Body of pancreas (tissue), 4 donors: Measurements from ENCODE around the gene CWH43. TPM values are rescaled to one million over a fixed set of nuclear protein-coding genes. Genes with fewer than 3 reads are reported as not detected.
"Not testable (repeated sequence)": the region's sequence is repeated elsewhere in the genome, so short reads cannot be mapped to it uniquely, and the experiment has no call there.

Source experiments
- ATAC-seq: fragments of 150-250 bp; one replicate; pipeline ENCODE4 v1.9.1; 2016
- DNase-seq, 4 donors: peaks; one replicate each; pipeline ENCODE4 v3.0.0-alpha.2; 2019
- H3K27ac ChIP-seq, 4 donors: fragments of 200-600 bp; sonication (generic); 1 replicate in 3 of 4; 2 replicates in 1 of 4; pipeline versions ENCODE4 v1.5.1 to v1.6.1; 2016 to 2019; ENCODE audit warnings: mild to moderate bottlenecking in 1 of 4, mixed read lengths in 1 of 4, moderate library complexity in 1 of 4
- H3K27me3 ChIP-seq, 2 donors: fragments of 200-600 bp; sonication (generic); one replicate each; pipeline ENCODE4 v1.6.0; 2016; ENCODE audit warnings: mild to moderate bottlenecking in 1 of 2
- H3K36me3 ChIP-seq, 2 donors: fragments of 200-600 bp; sonication (generic); replicated peaks in 1 of 2; 2 replicates each; pipeline ENCODE4 v1.5.1; 2016; ENCODE audit warnings: low read depth in 2 of 2; ENCODE audit not compliant: insufficient read depth in 1 of 2
- H3K4me1 ChIP-seq: fragments of 200-600 bp; sonication (generic); one replicate; pipeline ENCODE4 v1.6.0; 2016
- H3K4me3 ChIP-seq, 2 donors: fragments of 200-600 bp; sonication (generic); 1 replicate in 1 of 2; 2 replicates in 1 of 2; pipeline ENCODE4 v1.5.1; 2016 to 2019
- H3K9me3 ChIP-seq, 3 donors: fragments of 200-600 bp; sonication (generic); 1 replicate in 2 of 3; 2 replicates in 1 of 3; pipeline ENCODE4 v1.5.1; 2016
- CTCF ChIP-seq, 7 experiments: fragments of 450-650 bp in 4 of 7; fragments of 200-600 bp in 3 of 7; sonication (generic) in 3 of 7; IDR thresholded peaks; one replicate each; pipeline ENCODE4 v1.5.1; 2016 to 2019; ENCODE audit warnings: antibody characterized with exemption in 7 of 7
- POLR2A ChIP-seq, 3 donors: fragments of 450-650 bp; IDR thresholded peaks; one replicate each; pipeline ENCODE4 v1.6.1; 2016; ENCODE audit warnings: antibody characterized with exemption in 3 of 3, mild to moderate bottlenecking in 2 of 3
- WGBS, 2 donors: methylation state at CpG; one replicate each; pipeline ENCODE4 v1.1.5; 2017; 5-methylcytosine and 5-hydroxymethylcytosine counted together
- intact Hi-C: fragments of 100-400 bp; cut with DNase I; formaldehyde crosslinking; loops from one replicate; pipeline ENCODE4 v1.15.1; 2023
- total RNA-seq, 2 donors: library from RNA; depleted of rRNA; stranded (reverse); fragments of >200 nt; gene quantifications; one replicate each; pipeline ENCODE4 v1.1.0, GENCODE V29; 2016

CWH43 gene
- total RNA-seq, 2 donors from 2014 or later: not detected

- DNase-seq: no peak
- Histone ChIP-seq H3K27ac (no peak overlapping the region), H3K4me1 (no peaks in the 10 kb centered on the region), H3K27me3 (peaks cover 0 to 5% of the 10 kb centered on the region in 2 donors), H3K36me3 (no peaks in the 10 kb centered on the region), H3K4me3 (no peak overlapping the region), H3K9me3 (no peaks in the 10 kb centered on the region)
- no peak for ATAC-seq
- 73 to 85% methylated on average over 3 of the region's 3 CpGs for WGBS, 2 donors
- intact Hi-C loops: no loop called here
- TF ChIP-seq CTCF (IDR thresholded peaks at IDR 0.05) (no peak), POLR2A (IDR thresholded peaks at IDR 0.05) (no peak)
These were observed 15.6 kb upstream of the CWH43 start for GRCh38 chr4:48970471-48970921.

- H3K4me3 ChIP-seq: no peak overlapping the region
- intact Hi-C loops: no loop called here
- H3K4me1 ChIP-seq: no peaks in the 10 kb centered on the region
- ATAC-seq: no peak
- no peak for DNase-seq
- peaks cover 0 to 5% of the 10 kb centered on the region in 2 donors for H3K27me3 ChIP-seq
- no peak for TF ChIP-seq POLR2A (IDR thresholded peaks at IDR 0.05)
- TF ChIP-seq CTCF (IDR thresholded peaks at IDR 0.05): no peak
- H3K27ac ChIP-seq: no peak overlapping the region
- no peaks in the 10 kb centered on the region for H3K36me3 ChIP-seq
- 19 to 20% methylated on average over 2 of the region's 2 CpGs for WGBS, 2 donors
- no peaks in the 10 kb centered on the region for H3K9me3 ChIP-seq
These were observed 11.0 kb upstream of the CWH43 start for GRCh38 chr4:48974979-48975640.

- no peak for ATAC-seq
- WGBS, 2 donors: 74 to 78% methylated on average over 4 of the region's 4 CpGs
- intact Hi-C loops: no loop called here
- no peak for DNase-seq
- Histone ChIP-seq H3K27me3 (peaks cover 0 to 5% of the 10 kb centered on the region in 2 donors), H3K4me1 (no peaks in the 10 kb centered on the region), H3K4me3 (no peak overlapping the region), H3K9me3 (no peaks in the 10 kb centered on the region), H3K36me3 (no peaks in the 10 kb centered on the region), H3K27ac (no peak overlapping the region)
- TF ChIP-seq POLR2A (IDR thresholded peaks at IDR 0.05) (no peak), CTCF (IDR thresholded peaks at IDR 0.05) (no peak)
These were observed 10.0 kb upstream of the CWH43 start for GRCh38 chr4:48976041-48976440.

- H3K36me3 ChIP-seq: no peaks in the 10 kb centered on the region
- DNase-seq: no peak
- H3K4me3 ChIP-seq: no peak overlapping the region
- 66 to 73% methylated on average over 6 of the region's 6 CpGs for WGBS, 2 donors
- H3K9me3 ChIP-seq: no peaks in the 10 kb centered on the region
- H3K27ac ChIP-seq: no peak overlapping the region
- intact Hi-C loops: no loop called here
- H3K27me3 ChIP-seq: peaks cover 0 to 4% of the 10 kb centered on the region in 2 donors
- TF ChIP-seq POLR2A (IDR thresholded peaks at IDR 0.05) (no peak), CTCF (IDR thresholded peaks at IDR 0.05) (no peak)
- ATAC-seq: no peak
- H3K4me1 ChIP-seq: no peaks in the 10 kb centered on the region
These were observed 6.0 kb upstream of the CWH43 start for GRCh38 chr4:48979914-48980579.

- H3K27me3 ChIP-seq, H3K9me3 ChIP-seq, DNase-seq, intact Hi-C loops, H3K27ac ChIP-seq, H3K36me3 ChIP-seq, ATAC-seq, H3K4me1 ChIP-seq, H3K4me3 ChIP-seq: not testable (repeated sequence)
- WGBS, 2 donors: 66 to 90% methylated on average over 2 of the region's 2 CpGs
These were observed 2.1 kb upstream of the CWH43 start for GRCh38 chr4:48984005-48984404.
